ENCODE data around the gene MRPL40. TPM values are rescaled to one million over a fixed set of nuclear protein-coding genes. Genes with fewer than 3 reads are reported as not detected.

Gene MRPL40
- total RNA-seq, 3 donors from 2014 or later: 25.3 to 36.0 (median 31.8) TPM

DNA sequence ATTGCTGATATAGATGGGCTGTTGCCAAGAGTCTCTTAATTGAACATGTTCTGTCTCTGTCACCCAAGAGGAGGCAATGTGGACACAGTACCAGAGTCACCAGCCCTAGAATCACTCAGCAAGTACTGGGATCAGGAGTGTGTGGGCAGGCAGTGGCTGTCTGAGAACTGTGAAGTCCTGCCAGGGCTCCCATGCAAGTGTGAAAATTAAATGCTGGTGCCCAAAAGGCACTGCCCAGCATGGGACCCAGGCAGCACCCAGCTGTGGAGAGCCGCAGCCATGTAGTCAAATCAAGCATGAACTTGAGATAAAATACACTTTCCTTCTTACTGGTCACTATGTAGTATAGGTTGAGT lies 20.7 kb upstream of the MRPL40 start:
- Histone ChIP-seq H3K36me3 (no peaks in the 10 kb centered on the region), H3K9me3 (no peaks in the 10 kb centered on the region), H3K27ac (no peak overlapping the region), H3K27me3 (no peaks in the 10 kb centered on the region), H3K4me3 (no peak overlapping the region), H3K4me1 (no peaks in the 10 kb centered on the region)
- TF ChIP-seq POLR2A (IDR thresholded peaks at IDR 0.05) (no peak), POLR2AphosphoS5 (IDR thresholded peaks at IDR 0.05) (no peak)
- TF ChIP-seq, protein P1, sequence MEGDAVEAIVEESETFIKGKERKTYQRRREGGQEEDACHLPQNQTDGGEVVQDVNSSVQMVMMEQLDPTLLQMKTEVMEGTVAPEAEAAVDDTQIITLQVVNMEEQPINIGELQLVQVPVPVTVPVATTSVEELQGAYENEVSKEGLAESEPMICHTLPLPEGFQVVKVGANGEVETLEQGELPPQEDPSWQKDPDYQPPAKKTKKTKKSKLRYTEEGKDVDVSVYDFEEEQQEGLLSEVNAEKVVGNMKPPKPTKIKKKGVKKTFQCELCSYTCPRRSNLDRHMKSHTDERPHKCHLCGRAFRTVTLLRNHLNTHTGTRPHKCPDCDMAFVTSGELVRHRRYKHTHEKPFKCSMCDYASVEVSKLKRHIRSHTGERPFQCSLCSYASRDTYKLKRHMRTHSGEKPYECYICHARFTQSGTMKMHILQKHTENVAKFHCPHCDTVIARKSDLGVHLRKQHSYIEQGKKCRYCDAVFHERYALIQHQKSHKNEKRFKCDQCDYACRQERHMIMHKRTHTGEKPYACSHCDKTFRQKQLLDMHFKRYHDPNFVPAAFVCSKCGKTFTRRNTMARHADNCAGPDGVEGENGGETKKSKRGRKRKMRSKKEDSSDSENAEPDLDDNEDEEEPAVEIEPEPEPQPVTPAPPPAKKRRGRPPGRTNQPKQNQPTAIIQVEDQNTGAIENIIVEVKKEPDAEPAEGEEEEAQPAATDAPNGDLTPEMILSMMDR (IDR thresholded peaks at IDR 0.05): no peak
- no peak for DNase-seq (ENCODE audit: low spot score in 2 of 2)
- intact Hi-C loops (cut with DNase I; ENCODE audit: low total_unique reads): loop anchor here (2.0 kb wide), 1 partner anchor 33 kb away; no protein-coding TSS in a partner anchor

DNA sequence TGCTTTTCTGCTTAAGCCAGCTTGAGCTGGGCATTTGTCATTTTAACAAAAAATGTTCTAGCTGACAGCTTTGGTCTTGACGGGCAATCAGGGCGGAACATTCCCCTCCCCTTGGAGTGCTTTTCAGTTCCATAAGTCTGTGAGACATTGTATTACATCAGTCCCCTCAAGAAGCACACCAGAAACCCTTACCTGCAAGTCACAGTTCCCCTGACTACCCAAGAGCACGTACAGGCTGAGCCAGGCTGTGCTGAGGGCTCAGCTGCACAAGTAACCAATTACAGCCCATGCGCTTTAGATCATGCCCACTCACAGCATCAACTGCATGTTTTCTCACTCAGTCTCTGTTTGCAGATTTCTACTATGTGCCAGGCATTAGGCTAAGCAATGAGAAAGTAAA lies 19.9 kb upstream of the MRPL40 start:
- Histone ChIP-seq H3K9me3 (no peaks in the 10 kb centered on the region), H3K4me3 (no peak overlapping the region), H3K27ac (no peak overlapping the region), H3K4me1 (no peaks in the 10 kb centered on the region), H3K36me3 (no peaks in the 10 kb centered on the region), H3K27me3 (no peaks in the 10 kb centered on the region)
- TF ChIP-seq, protein P1 (IDR thresholded peaks at IDR 0.05): no peak
- TF ChIP-seq POLR2AphosphoS5 (IDR thresholded peaks at IDR 0.05): no peak
- intact Hi-C loops (cut with DNase I; ENCODE audit: low total_unique reads): no loop called here
- DNase-seq (ENCODE audit: low spot score in 2 of 2): no peak

DNA sequence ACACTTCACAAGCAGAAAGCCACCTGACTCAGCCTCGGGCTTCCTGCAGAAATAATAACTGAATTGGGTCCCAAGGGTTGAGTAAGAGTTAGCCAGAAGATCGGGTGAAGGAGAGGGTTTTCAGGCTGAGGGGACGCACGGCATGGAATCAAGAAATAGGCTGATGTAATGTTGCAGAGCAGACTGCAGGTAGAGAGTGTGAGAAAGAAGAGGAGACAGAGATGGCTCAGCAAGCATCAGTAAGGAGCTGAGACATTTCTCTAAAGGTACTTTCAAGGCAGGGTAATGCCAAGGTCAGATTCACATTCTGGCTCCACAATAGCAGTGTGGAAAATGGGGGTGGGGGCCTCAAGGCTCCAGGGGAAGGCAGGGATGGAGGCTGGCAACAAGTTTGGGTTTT lies 19.4 kb upstream of the MRPL40 start:
- DNase-seq (ENCODE audit: low spot score in 2 of 2): no peak
- no peaks in the 10 kb centered on the region for H3K9me3 ChIP-seq
- no peak for TF ChIP-seq POLR2A (IDR thresholded peaks at IDR 0.05)
- TF ChIP-seq, protein P1 (IDR thresholded peaks at IDR 0.05): no peak
- no peak for TF ChIP-seq POLR2AphosphoS5 (IDR thresholded peaks at IDR 0.05)
- no peaks in the 10 kb centered on the region for H3K4me1 ChIP-seq
- intact Hi-C loops (cut with DNase I; ENCODE audit: low total_unique reads): no loop called here
- H3K36me3 ChIP-seq: no peaks in the 10 kb centered on the region
- no peak overlapping the region for H3K27ac ChIP-seq
- no peaks in the 10 kb centered on the region for H3K27me3 ChIP-seq
- H3K4me3 ChIP-seq: no peak overlapping the region

DNA sequence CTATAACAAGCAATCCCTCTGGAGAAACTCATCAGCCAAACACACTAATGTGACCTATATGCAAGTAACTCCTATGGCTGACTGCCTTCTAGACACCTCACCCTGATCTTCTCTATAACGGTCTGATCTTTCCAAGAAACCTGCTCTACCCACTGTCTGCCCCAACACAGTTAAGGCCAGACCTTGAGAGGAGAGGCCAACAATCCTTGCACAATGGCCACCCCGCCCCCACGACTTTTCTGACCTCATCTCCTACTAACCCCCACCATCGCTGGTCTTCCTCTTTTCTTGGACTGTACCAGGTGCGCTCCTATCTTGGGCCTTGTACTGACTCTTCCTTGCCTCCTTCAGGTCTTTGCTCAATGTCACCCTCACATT lies 13.3 kb upstream of the MRPL40 start:
- no peaks in the 10 kb centered on the region for H3K36me3 ChIP-seq
- intact Hi-C loops (cut with DNase I; ENCODE audit: low total_unique reads): no loop called here
- no peak for TF ChIP-seq POLR2A (IDR thresholded peaks at IDR 0.05)
- no peak for TF ChIP-seq POLR2AphosphoS5 (IDR thresholded peaks at IDR 0.05)
- DNase-seq (ENCODE audit: low spot score in 2 of 2): no peak
- H3K27me3 ChIP-seq: no peaks in the 10 kb centered on the region
- H3K9me3 ChIP-seq: no peaks in the 10 kb centered on the region
- H3K4me3 ChIP-seq: no peak overlapping the region
- no peak overlapping the region for H3K27ac ChIP-seq
- H3K4me1 ChIP-seq: no peaks in the 10 kb centered on the region

DNA sequence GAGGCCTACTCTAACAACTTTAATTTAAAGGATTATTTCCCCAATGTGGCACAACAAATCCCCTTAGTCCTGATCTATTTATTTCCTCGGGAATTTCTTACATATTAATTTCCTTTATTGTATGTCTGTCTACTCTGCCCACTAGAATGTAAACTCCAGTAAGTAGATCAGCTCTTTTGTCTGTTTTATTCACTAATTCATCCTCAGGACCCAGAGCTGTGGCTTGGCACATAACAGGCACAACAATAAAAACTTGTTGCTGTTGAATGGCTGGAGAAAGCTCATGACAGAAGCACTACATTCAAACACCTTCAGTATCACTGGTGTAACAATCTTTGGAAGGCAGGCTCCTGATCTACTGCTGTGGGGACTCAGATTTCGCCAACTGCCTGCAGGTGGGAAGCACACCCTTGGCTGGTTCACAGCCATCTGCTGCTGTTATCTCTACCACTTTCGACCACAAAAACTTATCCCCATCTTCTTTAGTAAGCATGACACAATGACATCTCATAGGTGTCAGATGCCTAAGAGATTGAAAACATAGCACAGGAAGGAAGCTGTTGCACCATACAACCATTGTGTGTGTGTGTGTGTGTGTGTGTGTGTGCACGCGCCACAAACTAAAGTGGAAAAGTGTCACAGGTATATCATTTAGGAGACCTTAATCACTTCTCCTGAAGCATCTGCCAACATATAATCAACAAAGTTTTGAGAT lies 12.7 kb upstream of the MRPL40 start:
- Histone ChIP-seq H3K36me3 (no peaks in the 10 kb centered on the region), H3K4me3 (no peak overlapping the region), H3K27me3 (no peaks in the 10 kb centered on the region), H3K4me1 (no peaks in the 10 kb centered on the region), H3K9me3 (no peaks in the 10 kb centered on the region), H3K27ac (no peak overlapping the region)
- intact Hi-C loops (cut with DNase I; ENCODE audit: low total_unique reads): no loop called here
- no peak for DNase-seq (ENCODE audit: low spot score in 2 of 2)
- TF ChIP-seq POLR2AphosphoS5 (IDR thresholded peaks at IDR 0.05) (no peak), POLR2A (IDR thresholded peaks at IDR 0.05) (no peak)
- TF ChIP-seq, protein P1 (IDR thresholded peaks at IDR 0.05): no peak

Measured in breast epithelium (tissue), 4 donors.